ENCODE data around the gene ARHGAP44. TPM values are rescaled to one million over a fixed set of nuclear protein-coding genes. Genes with fewer than 3 reads are reported as not detected.

The ARHGAP44 gene
- polyA plus RNA-seq, 1 donor (not counting 4 experiments of a cell fraction or from before 2014, with no cell fraction given): 2.2 TPM

DNA sequence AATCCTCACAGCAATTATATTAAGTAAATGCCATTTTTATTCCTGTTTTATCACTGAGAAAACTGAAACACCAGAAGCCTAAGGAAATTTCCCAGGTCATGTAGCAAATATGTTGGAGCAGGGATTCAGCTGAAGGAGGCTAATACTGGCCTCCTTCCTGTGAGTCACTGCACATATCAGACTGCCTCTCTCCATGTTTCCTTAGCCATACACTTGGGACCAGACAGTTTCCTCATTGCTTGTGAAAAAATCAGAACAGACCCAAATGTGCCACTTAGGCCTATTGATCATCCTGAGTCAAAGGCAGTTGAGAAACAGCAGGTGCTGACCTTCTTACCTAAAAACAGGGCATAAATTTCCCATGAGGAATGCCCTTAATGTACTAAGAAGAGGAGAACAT, 247.5 kb downstream of the ARHGAP44 start:
- H3K9me1 ChIP-seq (ENCODE audit: control insufficient read depth, extremely low read depth, insufficient read depth, low read length): no peaks in the 10 kb centered on the region
- H3K9me3 ChIP-seq (ENCODE audit: control insufficient read depth, low read depth, low read length): no peaks in the 10 kb centered on the region
- no peaks in the 10 kb centered on the region for H4K20me1 ChIP-seq (ENCODE audit: control insufficient read depth, extremely low read depth, insufficient read depth, low read length)
- TF ChIP-seq CTCF (optimal IDR thresholded peaks at IDR 0.05 in 1 of 3, IDR thresholded peaks at IDR 0.05 in 1 of 3, conservative IDR thresholded peaks at IDR 0.05 in 1 of 3; ENCODE audit: extremely low read depth in 1 of 3, insufficient read depth in 2 of 3, low read length in 3 of 3): no peak
- TF ChIP-seq EZH2 (IDR thresholded peaks at IDR 0.05; ENCODE audit: low read length): no peak
- no peaks in the 10 kb centered on the region for H3K27me3 ChIP-seq (ENCODE audit: control insufficient read depth, extremely low read depth, insufficient read depth, low read length)
- H2AFZ ChIP-seq (ENCODE audit: control insufficient read depth, low read length): no peak overlapping the region
- H3K4me3 ChIP-seq (ENCODE audit: control insufficient read depth in 2 of 3, extremely low read depth in 1 of 3, insufficient read depth in 2 of 3, low read depth in 1 of 3, low read length in 3 of 3): no peak overlapping the region
- H3K9ac ChIP-seq (ENCODE audit: control insufficient read depth, extremely low read depth, insufficient read depth, low read length): no peak overlapping the region
- DNase-seq (ENCODE audit: low read depth, low spot score): no peak
- no peak for FAIRE-seq
- no peak overlapping the region for H3K27ac ChIP-seq (ENCODE audit: control insufficient read depth, insufficient read depth, low read length)
- H3K79me2 ChIP-seq (ENCODE audit: control insufficient read depth, insufficient read depth, low read length): no peaks in the 10 kb centered on the region
- H3K4me2 ChIP-seq (ENCODE audit: control insufficient read depth, extremely low read depth, insufficient read depth, low read depth, low read length): no peak overlapping the region
- dilution Hi-C loops (cut with MboI; ENCODE audit: extremely low pct_ligation_motif_present, low sequenced_read_pairs): no loop called here
- no peaks in the 10 kb centered on the region for H3K36me3 ChIP-seq (ENCODE audit: control insufficient read depth in 2 of 2, extremely low read depth in 1 of 2, insufficient read depth in 2 of 2, low read length in 2 of 2)
- no peaks in the 10 kb centered on the region for H3K4me1 ChIP-seq (ENCODE audit: control insufficient read depth, extremely low read depth, insufficient read depth, low read length)

DNA sequence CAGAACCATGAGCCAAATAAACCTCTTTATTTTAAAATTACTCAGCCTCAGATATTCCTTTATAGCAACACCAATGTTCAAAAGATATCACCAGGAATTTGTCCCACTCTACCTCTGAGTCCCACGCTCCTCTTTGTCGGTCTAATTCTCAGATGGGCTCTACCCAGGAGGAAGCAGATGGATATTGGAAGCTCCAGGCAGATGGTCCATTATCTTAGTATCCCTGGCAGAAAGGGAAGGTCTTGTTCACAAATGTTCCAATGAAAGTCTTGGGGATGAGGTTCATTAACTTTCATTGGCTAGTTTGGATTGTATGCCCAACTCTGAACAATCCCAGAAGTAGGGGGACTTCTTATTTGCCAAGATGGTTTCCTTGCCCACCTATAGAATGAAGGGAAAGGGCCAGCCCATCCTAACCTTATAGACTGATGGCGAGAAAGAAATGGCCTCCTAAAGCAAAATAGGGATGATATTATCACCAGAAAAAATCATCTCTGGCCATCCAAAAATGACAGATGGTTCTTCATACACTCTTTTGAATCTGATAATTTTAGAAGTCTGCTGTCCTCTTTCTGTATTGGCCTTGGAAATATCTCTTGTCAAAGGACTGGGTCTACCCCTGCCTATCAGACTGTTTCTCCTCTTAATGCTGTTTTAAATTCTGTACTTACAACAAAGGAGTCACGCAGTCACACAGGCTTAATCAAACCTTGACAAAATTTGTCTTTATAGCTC, 249.8 kb downstream of the ARHGAP44 start:
- Histone ChIP-seq H3K9me1 (ENCODE audit: control insufficient read depth, extremely low read depth, insufficient read depth, low read length) (no peaks in the 10 kb centered on the region), H3K4me1 (ENCODE audit: control insufficient read depth, extremely low read depth, insufficient read depth, low read length) (no peaks in the 10 kb centered on the region), H2AFZ (ENCODE audit: control insufficient read depth, low read length) (no peak overlapping the region), H3K4me3 (ENCODE audit: control insufficient read depth in 2 of 3, extremely low read depth in 1 of 3, insufficient read depth in 2 of 3, low read depth in 1 of 3, low read length in 3 of 3) (no peak overlapping the region), H3K27me3 (ENCODE audit: control insufficient read depth, extremely low read depth, insufficient read depth, low read length) (no peaks in the 10 kb centered on the region), H3K9ac (ENCODE audit: control insufficient read depth, extremely low read depth, insufficient read depth, low read length) (no peak overlapping the region), H4K20me1 (ENCODE audit: control insufficient read depth, extremely low read depth, insufficient read depth, low read length) (no peaks in the 10 kb centered on the region), H3K9me3 (ENCODE audit: control insufficient read depth, low read depth, low read length) (no peaks in the 10 kb centered on the region), H3K36me3 (ENCODE audit: control insufficient read depth in 2 of 2, extremely low read depth in 1 of 2, insufficient read depth in 2 of 2, low read length in 2 of 2) (no peaks in the 10 kb centered on the region), H3K4me2 (ENCODE audit: control insufficient read depth, extremely low read depth, insufficient read depth, low read depth, low read length) (no peak overlapping the region), H3K79me2 (ENCODE audit: control insufficient read depth, insufficient read depth, low read length) (no peaks in the 10 kb centered on the region), H3K27ac (ENCODE audit: control insufficient read depth, insufficient read depth, low read length) (no peak overlapping the region)
- no peak for DNase-seq (ENCODE audit: low read depth, low spot score)
- no peak for FAIRE-seq
- dilution Hi-C loops (cut with MboI; ENCODE audit: extremely low pct_ligation_motif_present, low sequenced_read_pairs): no loop called here
- TF ChIP-seq EZH2 (IDR thresholded peaks at IDR 0.05; ENCODE audit: low read length): no peak

Small RNA genes within 50 kb of the gene (small RNA-seq; reads per million reads assigned to genes)
- 0 reads per million in 3 experiments for gene MIR1269B (ENCODE audit: insufficient read length in 3 of 3, low read depth in 3 of 3, low replicate concordance in 1 of 3)

Other genes starting within 250 kb of the ARHGAP44 start
- gene MYOCD, start 123.6 kb upstream of the ARHGAP44 start, polyA plus RNA-seq: not detected in 3 replicates
- gene ELAC2, start 228.5 kb downstream of the ARHGAP44 start, polyA plus RNA-seq: 78.7 to 108 TPM (median 93.4 TPM) in 3 replicates